ENCODE results near the gene SOCS3.

Gene SOCS3

DNA sequence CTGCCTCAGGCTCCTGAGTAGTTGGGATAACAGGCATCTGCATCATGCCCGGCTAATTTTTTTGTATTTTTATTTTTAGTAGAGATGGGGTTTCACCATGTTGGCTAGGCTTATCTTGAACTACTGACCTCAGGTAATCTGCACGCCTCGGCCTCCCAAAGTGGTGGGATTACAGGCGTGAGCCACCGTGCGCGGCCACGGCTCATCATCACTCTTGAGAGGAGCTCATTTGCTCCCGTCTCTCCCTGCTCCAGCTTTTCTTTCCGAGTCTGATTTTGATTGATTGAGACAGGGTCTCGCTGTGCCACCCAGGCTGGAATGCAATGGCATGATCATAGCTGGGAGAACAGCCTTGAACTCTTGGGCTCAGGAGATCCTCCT lies 31.2 kb upstream of the SOCS3 start:
- H2BK15ac ChIP-seq (ENCODE audit: low read length), result no peak overlapping the region
- peak overlapping the region; percentile 77 for H3K9ac ChIP-seq (ENCODE audit: low read depth, low read length, poor library complexity)
- H3K18ac ChIP-seq (ENCODE audit: low read length), result no peak overlapping the region
- no peak overlapping the region for H3K23ac ChIP-seq (ENCODE audit: low read depth, low read length, poor library complexity)
- no peak overlapping the region for H3K4ac ChIP-seq (ENCODE audit: low read length)
- H3K9me3 ChIP-seq (replicated peaks in 1 of 2; ENCODE audit: control insufficient read depth in 2 of 2, insufficient read depth in 1 of 2, low read depth in 1 of 2, low read length in 2 of 2), result no peaks in the 10 kb centered on the region
- WGBS, 2 donors (ENCODE audit: extremely low coverage in 2 of 2, insufficient read length in 2 of 2, insufficient replicate concordance in 1 of 2), result no CpG with 5 or more reads among the region's 11 CpGs
- no peak overlapping the region for H2BK12ac ChIP-seq (ENCODE audit: low read length)
- H4K8ac ChIP-seq (ENCODE audit: low read depth, low read length), result no peak overlapping the region
- no peak overlapping the region for H2AK5ac ChIP-seq (ENCODE audit: low read depth, low read length)
- H2AFZ ChIP-seq (ENCODE audit: low read length), result no peak overlapping the region
- H2BK120ac ChIP-seq (ENCODE audit: low read depth, low read length), result no peak overlapping the region
- no peak overlapping the region for H2BK5ac ChIP-seq (ENCODE audit: low read length)
- no peaks in the 10 kb centered on the region for H3K27me3 ChIP-seq (ENCODE audit: control insufficient read depth in 3 of 3, insufficient read depth in 3 of 3, low read depth in 1 of 3, low read length in 3 of 3)
- DNase-seq (ENCODE audit: low spot score), result no peak
- H3K4me2 ChIP-seq (ENCODE audit: insufficient read depth, low read length, poor library complexity, severe bottlenecking), result no peak overlapping the region
- H4K91ac ChIP-seq (ENCODE audit: low read depth, low read length, poor library complexity), result no peak overlapping the region
- no peak overlapping the region for H3K4me3 ChIP-seq (ENCODE audit: low read length in 2 of 2)
- H3K79me1 ChIP-seq (ENCODE audit: low read depth, low read length), result peaks cover 12% of the 10 kb centered on the region
- peaks cover 3 to 62% of the 10 kb centered on the region in 2 donors for H3K36me3 ChIP-seq (replicated peaks in 1 of 2; ENCODE audit: control insufficient read depth in 2 of 2, insufficient read depth in 2 of 2, low read length in 2 of 2)
- H3K27ac ChIP-seq (replicated peaks; ENCODE audit: low read length), result no peak overlapping the region
- H3K14ac ChIP-seq (ENCODE audit: low read length), result no peak overlapping the region
- H3K4me1 ChIP-seq (ENCODE audit: control insufficient read depth in 2 of 2, insufficient read depth in 1 of 2, low read depth in 1 of 2, low read length in 2 of 2), result peaks cover 7 to 8% of the 10 kb centered on the region in 2 donors

DNA sequence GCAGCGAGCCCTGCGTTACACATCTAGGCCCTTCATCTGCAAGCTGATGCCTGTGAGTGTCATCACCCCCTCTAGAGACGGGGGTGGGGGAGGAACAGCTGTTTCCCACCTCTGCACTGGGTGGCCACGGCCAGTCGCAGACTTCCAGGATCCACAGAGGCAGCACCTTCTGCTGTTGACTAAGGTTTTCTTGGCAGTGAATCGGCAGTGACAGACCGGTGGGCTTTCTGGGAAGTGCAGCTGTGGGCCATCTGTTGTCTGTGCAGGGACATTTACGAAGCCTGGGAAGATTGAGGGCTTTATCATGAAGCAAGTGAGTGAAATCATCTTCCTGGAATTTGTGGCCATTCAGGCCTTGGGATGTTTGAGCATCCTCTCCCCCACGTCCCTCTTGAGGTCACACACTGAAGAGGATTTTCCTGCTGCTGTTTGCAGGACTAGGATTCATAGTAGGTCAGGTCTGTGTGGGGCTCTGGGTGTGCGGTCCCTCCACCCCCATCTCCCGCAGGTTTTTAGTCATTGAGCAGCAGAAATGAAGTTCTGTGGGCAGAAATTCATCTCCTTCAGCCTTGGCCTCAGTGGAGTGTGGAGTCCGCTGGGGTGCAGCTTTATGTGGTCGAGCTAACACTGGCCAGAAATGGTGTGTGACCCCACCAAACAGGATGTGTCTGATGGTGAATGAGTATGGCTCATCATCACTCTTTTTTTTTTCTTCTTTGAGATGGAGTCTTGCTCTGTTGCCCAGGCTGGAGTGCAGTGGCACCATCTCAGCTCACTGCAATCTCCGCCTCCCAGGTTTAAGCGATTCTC lies 30.6 kb upstream of the SOCS3 start:
- Histone ChIP-seq H3K9ac (ENCODE audit: low read depth, low read length, poor library complexity) (no peak overlapping the region), H3K18ac (ENCODE audit: low read length) (peak overlapping the region; percentile 80), H3K4me2 (ENCODE audit: insufficient read depth, low read length, poor library complexity, severe bottlenecking) (no peak overlapping the region), H3K27ac (replicated peaks; ENCODE audit: low read length) (peak overlapping the region; percentile 52), H2AFZ (ENCODE audit: low read length) (no peak overlapping the region), H3K14ac (ENCODE audit: low read length) (no peak overlapping the region), H3K36me3 (replicated peaks in 1 of 2; ENCODE audit: control insufficient read depth in 2 of 2, insufficient read depth in 2 of 2, low read length in 2 of 2) (peaks cover 3 to 61% of the 10 kb centered on the region in 2 donors), H2BK5ac (ENCODE audit: low read length) (peak overlapping the region; percentile 75), H3K79me1 (ENCODE audit: low read depth, low read length) (peaks cover 16% of the 10 kb centered on the region), H2AK5ac (ENCODE audit: low read depth, low read length) (no peak overlapping the region), H2BK12ac (ENCODE audit: low read length) (no peak overlapping the region), H3K27me3 (ENCODE audit: control insufficient read depth in 3 of 3, insufficient read depth in 3 of 3, low read depth in 1 of 3, low read length in 3 of 3) (no peaks in the 10 kb centered on the region), H4K8ac (ENCODE audit: low read depth, low read length) (no peak overlapping the region), H2BK15ac (ENCODE audit: low read length) (no peak overlapping the region), H3K9me3 (replicated peaks in 1 of 2; ENCODE audit: control insufficient read depth in 2 of 2, insufficient read depth in 1 of 2, low read depth in 1 of 2, low read length in 2 of 2) (no peaks in the 10 kb centered on the region), H3K23ac (ENCODE audit: low read depth, low read length, poor library complexity) (no peak overlapping the region), H3K4me1 (ENCODE audit: control insufficient read depth in 2 of 2, insufficient read depth in 1 of 2, low read depth in 1 of 2, low read length in 2 of 2) (peaks cover 7 to 12% of the 10 kb centered on the region in 2 donors), H3K4ac (ENCODE audit: low read length) (no peak overlapping the region), H4K91ac (ENCODE audit: low read depth, low read length, poor library complexity) (no peak overlapping the region), H2BK120ac (ENCODE audit: low read depth, low read length) (no peak overlapping the region), H3K4me3 (ENCODE audit: low read length in 2 of 2) (no peak overlapping the region)
- no peak for DNase-seq (ENCODE audit: low spot score)
- no CpG with 5 or more reads among the region's 15 CpGs for WGBS, 2 donors (ENCODE audit: extremely low coverage in 2 of 2, insufficient read length in 2 of 2, insufficient replicate concordance in 1 of 2)

DNA sequence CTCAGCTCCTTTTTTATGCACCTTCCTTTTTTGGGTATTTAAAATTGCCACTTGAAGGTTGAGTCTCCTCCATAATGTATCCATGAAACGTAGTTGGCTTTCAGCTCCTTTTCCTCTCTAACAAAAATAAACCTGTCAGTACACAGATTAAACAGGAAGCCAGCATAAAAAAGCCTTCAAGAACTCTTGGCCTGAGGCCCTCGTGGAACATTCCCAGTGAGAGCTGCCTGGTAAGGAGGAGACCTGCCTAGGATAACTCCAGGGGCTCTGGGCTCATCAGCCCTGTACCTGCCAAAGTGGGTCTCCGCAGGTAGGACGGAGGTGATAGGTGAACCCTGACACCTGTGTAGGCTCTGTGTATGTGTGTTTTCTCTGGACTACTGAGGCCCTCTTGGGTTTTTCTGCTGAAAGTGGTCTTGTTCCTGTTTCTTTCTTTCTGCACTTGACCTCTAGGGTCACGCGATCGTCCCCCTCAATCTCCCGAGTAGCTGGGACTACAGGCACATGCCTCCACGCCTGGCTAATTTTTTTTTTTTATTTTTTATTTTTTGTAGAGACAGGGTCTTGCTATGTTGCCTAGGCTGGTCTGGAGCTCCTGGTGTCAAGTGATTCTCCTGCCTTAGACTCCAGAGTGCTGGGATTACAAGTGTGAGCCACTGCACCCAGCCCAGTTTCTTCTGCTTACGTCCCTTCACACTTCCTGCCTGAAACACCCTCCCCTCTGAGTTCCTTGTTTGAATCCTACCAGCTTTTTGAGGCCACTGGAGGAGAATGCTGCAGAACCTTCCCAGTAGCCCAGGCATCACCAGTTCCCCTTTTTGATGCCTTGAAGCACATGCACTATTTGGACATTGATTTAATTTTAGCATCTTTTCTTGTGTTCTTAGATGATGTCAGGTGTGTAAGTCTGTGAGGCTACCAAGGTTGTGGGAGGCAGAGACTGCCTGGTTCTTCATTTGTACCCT lies 28.4 kb upstream of the SOCS3 start:
- H3K27ac ChIP-seq (replicated peaks; ENCODE audit: low read length), result no peak overlapping the region
- H2BK120ac ChIP-seq (ENCODE audit: low read depth, low read length), result no peak overlapping the region
- no peak overlapping the region for H3K4me2 ChIP-seq (ENCODE audit: insufficient read depth, low read length, poor library complexity, severe bottlenecking)
- H3K9ac ChIP-seq (ENCODE audit: low read depth, low read length, poor library complexity), result no peak overlapping the region
- H3K14ac ChIP-seq (ENCODE audit: low read length), result no peak overlapping the region
- no peaks in the 10 kb centered on the region for H3K27me3 ChIP-seq (ENCODE audit: control insufficient read depth in 3 of 3, insufficient read depth in 3 of 3, low read depth in 1 of 3, low read length in 3 of 3)
- H2BK12ac ChIP-seq (ENCODE audit: low read length), result no peak overlapping the region
- H3K4ac ChIP-seq (ENCODE audit: low read length), result no peak overlapping the region
- no peak overlapping the region for H4K91ac ChIP-seq (ENCODE audit: low read depth, low read length, poor library complexity)
- H2BK5ac ChIP-seq (ENCODE audit: low read length), result no peak overlapping the region
- WGBS, 2 donors (ENCODE audit: extremely low coverage in 2 of 2, insufficient read length in 2 of 2, insufficient replicate concordance in 1 of 2), result no CpG with 5 or more reads among the region's 10 CpGs
- peaks cover 12% of the 10 kb centered on the region in 2 donors for H3K4me1 ChIP-seq (ENCODE audit: control insufficient read depth in 2 of 2, insufficient read depth in 1 of 2, low read depth in 1 of 2, low read length in 2 of 2)
- no peak overlapping the region for H3K18ac ChIP-seq (ENCODE audit: low read length)
- H2BK15ac ChIP-seq (ENCODE audit: low read length), result no peak overlapping the region
- no peak overlapping the region for H4K8ac ChIP-seq (ENCODE audit: low read depth, low read length)
- peaks cover under 1 to 51% of the 10 kb centered on the region in 2 donors for H3K36me3 ChIP-seq (replicated peaks in 1 of 2; ENCODE audit: control insufficient read depth in 2 of 2, insufficient read depth in 2 of 2, low read length in 2 of 2)
- DNase-seq (ENCODE audit: low spot score), result no peak
- no peak overlapping the region for H3K23ac ChIP-seq (ENCODE audit: low read depth, low read length, poor library complexity)
- no peak overlapping the region for H2AK5ac ChIP-seq (ENCODE audit: low read depth, low read length)
- peaks cover 16% of the 10 kb centered on the region for H3K79me1 ChIP-seq (ENCODE audit: low read depth, low read length)
- H3K9me3 ChIP-seq (replicated peaks in 1 of 2; ENCODE audit: control insufficient read depth in 2 of 2, insufficient read depth in 1 of 2, low read depth in 1 of 2, low read length in 2 of 2), result no peaks in the 10 kb centered on the region
- no peak overlapping the region for H2AFZ ChIP-seq (ENCODE audit: low read length)
- no peak overlapping the region for H3K4me3 ChIP-seq (ENCODE audit: low read length in 2 of 2)
